Right cardiac atrium (tissue), 5 donors: ENCODE measurements around the gene TRNT1. TPM values are rescaled to one million over a fixed set of nuclear protein-coding genes. Genes with fewer than 3 reads are reported as not detected.

ENCODE experiments used
- ATAC-seq, 2 donors: fragments of 200-7000 bp; cut with Tn5 transposase; one replicate each; pipeline versions ENCODE4 v1.8.0 to v1.9.1; 2020; ENCODE audit warnings: moderate library complexity in 2 of 2, mild to moderate bottlenecking in 1 of 2
- DNase-seq, 3 donors: peaks; one replicate each; pipeline ENCODE4 v3.0.0-alpha.2; 2020
- H3K27ac ChIP-seq: one replicate; pipeline ENCODE4 v1.5.1; 2013; ENCODE audit warnings: mild to moderate bottlenecking, low read length, control low read depth, moderate library complexity
- H3K27me3 ChIP-seq: one replicate; pipeline ENCODE4 v1.6.1; 2013; ENCODE audit not compliant: control insufficient read depth, insufficient read depth
- H3K4me1 ChIP-seq: one replicate; pipeline ENCODE4 v1.6.1; 2013; ENCODE audit warnings: low read length; ENCODE audit not compliant: control insufficient read depth, insufficient read depth
- H3K4me3 ChIP-seq: one replicate; pipeline ENCODE4 v1.5.1; 2013; ENCODE audit warnings: low read length, control low read depth
- H3K9me3 ChIP-seq: one replicate; pipeline ENCODE4 v1.6.1; 2013; ENCODE audit warnings: low read length; ENCODE audit not compliant: control insufficient read depth
- WGBS: extraction: QIAGEN DNeasy Blood & Tissue Kit; methylation state at CpG from one replicate; pipeline ENCODE4 v1.1.7; 2013; 5-methylcytosine and 5-hydroxymethylcytosine counted together
- intact Hi-C, 4 donors: fragments of 100-400 bp; cut with DNase I; formaldehyde crosslinking; loops; one replicate each; pipeline versions ENCODE4 v1.11.0 to v1.14.0; 2022 to 2023
- long read RNA-seq, 4 donors: library from polyadenylated mRNA; unstranded; transcript quantifications; one replicate each; pipeline ENCODE4 v2.0.0, GENCODE V29; 2020 to 2021
- polyA plus RNA-seq: library from polyadenylated mRNA; stranded (reverse); fragments of 200-250 nt; gene quantifications from one replicate; pipeline ENCODE4 v1.2.3, GENCODE V29; 2013
- total RNA-seq, 4 donors: library from RNA; stranded (reverse); fragmentation: NEBNext Ultra II Directional; extraction: Animal tissue kit (Norgen Biotek cat#: 25700); gene quantifications; one replicate each; pipeline ENCODE4 v1.2.1, GENCODE V29; 2021
- donor health status: healthy with polysubstance abuse.
- donor health status: DM: no; HTN: yes; CAD: no.
- donor health status: DM: no; HTN: no; CAD: no.
- donor health status: DM: no; HTN: yes; CAD: no; lungs with severe emphysema.
- donor health status: DM: yes; HTN: yes; CAD: no.

The TRNT1 gene
- 10 to 100 TPM; 11.1 to 19.3 (median 16.5) TPM for total RNA-seq
- 10.4 TPM for polyA plus RNA-seq
- long read RNA-seq, donor 1, transcript TRNT1-201 (8 exons, 2,276 nt), result major isoform, 27 of 37 reads
- long read RNA-seq, donor 1, partial matches to known transcripts, result 4 of 37 reads
- long read RNA-seq, donor 1, other reads (novel, unspliced or antisense), result 4 of 37 reads
- long read RNA-seq, donor 2, transcript TRNT1-201 (8 exons, 2,276 nt), result major isoform, 11 of 15 reads
- long read RNA-seq, donor 2, partial matches to known transcripts, result 2 of 15 reads
- long read RNA-seq, donor 2, other reads (novel, unspliced or antisense), result 2 of 15 reads
- long read RNA-seq, donor 3, transcript TRNT1-203 (3 exons, 976 nt), result minor isoform, 9 of 92 reads
- long read RNA-seq, donor 3, transcript TRNT1-201 (8 exons, 2,276 nt), result major isoform, 56 of 92 reads
- long read RNA-seq, donor 3, partial matches to known transcripts, result 7 of 92 reads
- long read RNA-seq, donor 3, other reads (novel, unspliced or antisense), result 18 of 92 reads
- long read RNA-seq, donor 4, transcript TRNT1-201 (8 exons, 2,276 nt), result major isoform, 6 of 8 reads
- long read RNA-seq, donor 4, partial matches to known transcripts, result 0 of 8 reads
- long read RNA-seq, donor 4, other reads (novel, unspliced or antisense), result 1 of 8 reads

DNA sequence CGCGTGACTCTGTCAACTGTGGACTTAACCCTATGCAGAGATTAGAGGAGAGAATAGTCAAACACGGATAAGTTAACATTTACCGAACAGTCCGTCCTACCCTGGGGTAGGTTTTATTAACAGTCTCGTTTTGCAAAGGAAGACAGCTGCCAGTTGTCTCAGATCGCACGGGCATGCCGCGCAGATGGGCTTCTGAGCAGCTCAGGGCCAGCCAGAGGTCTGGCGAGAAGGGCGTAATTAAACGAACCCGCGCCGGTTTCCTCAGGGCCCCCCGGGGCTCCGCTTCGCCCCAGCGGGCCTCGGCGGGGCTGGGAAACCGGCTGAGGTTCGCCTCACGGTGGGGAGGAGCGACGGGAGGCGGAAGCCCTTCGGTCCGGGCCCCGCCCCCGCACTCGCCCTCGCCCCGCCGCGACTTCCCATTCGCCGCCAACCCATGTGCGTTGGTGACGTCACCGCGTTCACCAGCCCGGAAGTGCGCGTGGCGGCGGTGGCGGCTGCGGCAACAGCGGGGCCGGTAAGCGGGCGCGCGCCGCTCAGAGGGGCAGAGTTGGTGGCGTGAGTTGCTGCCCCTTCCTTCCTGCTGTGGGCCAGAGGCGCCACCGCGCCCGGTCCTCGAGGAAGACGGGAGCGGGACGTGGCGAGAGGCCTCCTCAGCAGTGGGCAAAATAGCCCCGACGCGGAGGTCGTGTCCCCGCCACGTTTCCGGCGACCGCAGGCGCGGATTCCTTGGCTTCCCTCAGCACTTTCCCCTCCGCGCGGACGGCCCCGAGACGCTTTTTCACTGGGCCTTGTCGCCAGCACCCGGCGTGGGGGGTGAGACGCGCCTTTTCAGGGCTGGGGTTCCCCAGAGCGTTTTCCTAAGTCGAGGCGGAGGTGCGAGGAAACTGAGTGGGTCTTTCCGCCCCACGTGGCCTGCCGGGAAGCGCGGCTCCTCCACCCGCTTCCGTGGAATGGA lies at the start of gene TRNT1:
Gene TRNT1, plus strand, starts transcription at position 464 of the 955 bp plus-strand sequence. CDS start 2,101 bp downstream, outside the sequence.
- intact Hi-C loops, result no loop called here

DNA sequence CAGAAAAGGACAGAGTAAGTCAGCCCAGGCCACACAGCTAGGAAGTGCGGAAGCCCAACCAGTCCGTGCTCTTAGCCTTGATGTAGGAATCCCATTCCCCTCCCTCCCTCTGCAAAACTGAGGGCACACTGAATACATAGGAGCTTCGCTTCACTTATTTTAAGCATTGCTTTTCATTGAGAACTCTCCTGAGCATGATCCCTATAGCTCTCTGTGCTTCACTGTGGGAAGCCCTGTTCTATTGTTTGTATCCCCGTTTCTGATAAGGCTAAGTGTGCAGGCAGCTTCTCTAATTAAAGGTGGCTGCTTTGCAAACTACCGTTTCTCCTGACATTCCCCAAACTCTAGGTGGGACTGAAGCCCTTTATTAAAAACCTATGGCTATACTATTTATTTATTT lies 46.4 kb upstream of the TRNT1 start:
- Histone ChIP-seq H3K9me3 (no peaks in the 10 kb centered on the region), H3K27ac (no peak overlapping the region), H3K4me3 (no peak overlapping the region), H3K27me3 (no peaks in the 10 kb centered on the region), H3K4me1 (no peaks in the 10 kb centered on the region)
- ATAC-seq (no peak), DNase-seq (no peak)
- WGBS, result 58% methylated on average over 5 of the region's 5 CpGs
- intact Hi-C loops, result no loop called here

More for the DNA sequence above, at the start of gene TRNT1:
- ATAC-seq (peak; percentile 99), DNase-seq (peak; percentile 97 to 99 (median 98))
- no peaks in the 10 kb centered on the region for H3K9me3 ChIP-seq
- peak within 1 kb of the TSS; percentile 85 for H3K27ac ChIP-seq
- under 1% methylated on average over 100 of the region's 100 CpGs for WGBS
- peak within 1 kb of the TSS; percentile 65 for H3K4me3 ChIP-seq
- H3K27me3 ChIP-seq, result no peaks in the 10 kb centered on the region
- no peaks in the 10 kb centered on the region for H3K4me1 ChIP-seq

DNA sequence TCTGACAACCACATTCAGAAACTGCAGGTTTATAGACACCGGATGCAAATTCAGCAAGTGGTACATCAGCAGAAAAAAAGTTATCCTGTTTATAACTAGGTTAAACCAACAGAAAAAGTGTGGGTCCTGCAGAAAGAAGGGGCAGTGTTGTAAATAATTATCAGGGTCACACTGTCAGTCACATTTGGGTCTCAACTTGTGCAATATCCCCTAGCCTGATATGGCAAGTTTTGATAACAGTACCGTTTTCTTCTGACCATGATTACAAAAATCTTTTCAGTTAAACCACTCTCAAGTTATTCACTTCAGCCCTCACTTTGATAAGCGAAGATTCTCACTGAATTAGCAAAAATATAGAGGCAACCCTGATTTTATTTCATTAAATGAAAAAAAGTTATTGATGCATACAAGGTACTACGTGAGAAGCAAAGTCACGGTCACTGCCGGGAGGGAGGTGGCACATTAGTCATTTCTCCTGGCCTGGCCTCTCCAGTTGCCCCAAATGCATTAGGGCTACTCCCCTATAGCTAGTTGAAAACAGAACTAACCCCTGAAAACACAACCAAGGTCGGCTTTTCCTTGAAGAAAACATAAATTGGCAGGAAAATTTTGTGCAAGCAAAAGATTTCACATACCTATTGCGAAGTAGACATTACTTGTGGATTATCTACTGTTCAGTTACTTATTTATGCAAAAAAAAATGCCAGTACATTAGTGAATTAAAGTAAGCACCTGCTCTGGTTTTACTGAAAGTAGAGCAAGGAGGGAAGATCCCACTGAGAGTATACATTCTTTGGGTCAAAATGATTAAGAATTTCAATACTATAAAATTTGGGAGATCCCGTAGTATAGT lies 45.1 kb upstream of the TRNT1 start:
- Histone ChIP-seq H3K9me3 (no peaks in the 10 kb centered on the region), H3K27ac (no peak overlapping the region), H3K4me3 (no peak overlapping the region), H3K27me3 (no peaks in the 10 kb centered on the region), H3K4me1 (no peaks in the 10 kb centered on the region)
- DNase-seq (no peak), ATAC-seq (no peak)
- intact Hi-C loops, result no loop called here
- WGBS, result 79% methylated on average over 9 of the region's 9 CpGs

DNA sequence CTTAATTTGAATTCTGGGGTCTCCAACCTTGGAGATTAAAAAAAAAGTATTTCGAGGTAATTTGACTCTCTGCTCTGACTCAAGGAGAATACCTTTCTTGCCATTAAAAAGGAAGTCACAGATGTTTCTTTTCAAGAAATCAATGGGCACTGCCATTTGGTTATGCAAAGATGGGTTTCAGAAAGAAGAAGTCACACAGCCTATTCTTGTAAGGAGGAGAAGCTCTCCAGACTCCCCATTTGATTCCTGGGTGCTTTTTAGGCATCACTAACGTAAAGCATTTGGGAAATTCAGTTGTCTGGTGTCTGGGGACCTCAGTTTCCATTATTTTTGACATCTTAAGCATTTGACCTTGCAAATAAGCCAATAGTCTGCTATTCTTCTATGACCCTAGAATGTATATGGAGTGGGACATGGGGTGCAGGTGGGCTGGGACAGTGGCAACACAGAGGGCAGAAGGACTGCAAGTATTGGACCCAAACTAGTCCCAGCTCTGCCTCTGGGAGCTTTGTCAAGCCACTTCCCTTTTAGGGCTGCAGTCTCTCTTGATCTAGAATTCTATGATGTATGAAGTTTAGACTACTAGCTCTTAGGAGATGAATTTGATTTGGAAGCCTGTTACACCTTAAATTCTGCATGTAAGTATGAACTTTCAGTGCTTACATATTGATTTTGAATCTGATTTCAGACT lies 44.4 kb upstream of the TRNT1 start:
- no peak overlapping the region for H3K4me3 ChIP-seq
- intact Hi-C loops, result no loop called here
- ATAC-seq, result no peak
- H3K9me3 ChIP-seq, result no peaks in the 10 kb centered on the region
- 80% methylated on average over 2 of the region's 2 CpGs for WGBS
- H3K27ac ChIP-seq, result no peak overlapping the region
- H3K4me1 ChIP-seq, result no peaks in the 10 kb centered on the region
- no peaks in the 10 kb centered on the region for H3K27me3 ChIP-seq
- DNase-seq, result no peak

DNA sequence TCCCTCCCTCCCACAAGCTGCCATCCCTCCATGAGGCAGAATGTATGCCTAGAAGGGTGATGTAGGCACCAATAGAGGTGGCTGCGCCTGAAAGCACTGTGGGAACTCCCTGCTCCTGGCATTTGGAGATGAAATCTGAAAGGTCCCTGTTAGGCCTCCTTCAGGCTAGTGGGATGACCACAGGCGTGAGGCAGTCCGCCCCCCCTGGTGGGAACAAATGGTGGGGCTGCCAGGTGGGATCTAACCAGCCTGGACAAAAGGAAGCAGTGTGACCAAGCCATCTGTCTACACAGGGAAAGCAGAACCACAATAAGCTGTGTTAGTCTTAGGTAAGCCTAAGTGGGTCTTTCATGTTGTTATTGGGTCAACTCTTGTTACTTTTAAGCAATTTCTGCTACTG lies 41.9 kb upstream of the TRNT1 start:
- WGBS, result 93% methylated on average over 3 of the region's 3 CpGs
- no peak for DNase-seq
- no peak overlapping the region for H3K27ac ChIP-seq
- H3K4me3 ChIP-seq, result no peak overlapping the region
- H3K4me1 ChIP-seq, result no peaks in the 10 kb centered on the region
- intact Hi-C loops, result no loop called here
- no peaks in the 10 kb centered on the region for H3K27me3 ChIP-seq
- no peaks in the 10 kb centered on the region for H3K9me3 ChIP-seq
- ATAC-seq, result no peak

DNA sequence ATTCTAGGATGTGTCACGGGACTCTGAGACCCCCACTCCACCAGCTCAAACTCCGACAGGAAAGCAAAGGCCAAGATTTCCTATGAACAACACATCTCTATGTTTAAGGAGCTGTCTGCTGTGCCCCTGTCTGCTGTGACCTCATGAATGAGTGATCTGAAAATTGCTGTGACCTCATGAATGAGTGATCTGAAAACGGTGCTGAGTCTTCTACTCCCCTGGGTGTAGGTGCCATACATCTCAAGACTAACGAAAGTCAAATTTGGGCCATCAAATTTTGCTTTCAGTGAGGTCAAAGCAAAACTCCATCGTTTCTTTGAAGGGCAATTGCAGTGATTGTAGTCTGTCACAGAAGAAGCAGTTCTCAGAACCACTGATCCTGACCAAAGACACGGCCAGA lies 41.0 kb upstream of the TRNT1 start:
- Histone ChIP-seq H3K9me3 (no peaks in the 10 kb centered on the region), H3K27ac (no peak overlapping the region), H3K4me1 (no peaks in the 10 kb centered on the region), H3K27me3 (no peaks in the 10 kb centered on the region), H3K4me3 (no peak overlapping the region)
- ATAC-seq, result no peak
- intact Hi-C loops, result no loop called here
- no peak for DNase-seq
- WGBS, result 76% methylated on average over 6 of the region's 6 CpGs

DNA sequence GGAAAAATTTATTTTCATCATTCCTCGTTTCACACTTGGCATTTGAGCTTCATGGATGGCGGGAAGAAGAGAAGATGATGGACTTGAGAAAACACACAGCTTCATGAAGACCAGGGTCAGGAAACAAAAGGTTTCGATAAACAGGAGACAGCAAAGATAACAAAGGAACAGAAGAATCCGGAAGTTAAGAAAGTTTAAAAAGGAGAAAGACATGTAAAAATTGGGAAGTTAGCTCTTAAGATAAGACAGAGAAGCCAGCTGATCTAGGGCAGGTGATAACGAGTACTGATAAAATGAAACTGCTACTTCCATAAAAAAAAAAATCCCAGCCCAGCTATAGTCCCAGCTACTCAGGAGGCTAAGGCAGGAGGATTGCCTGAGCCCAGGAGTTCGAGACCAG lies 40.5 kb upstream of the TRNT1 start:
- no peaks in the 10 kb centered on the region for H3K27me3 ChIP-seq
- ATAC-seq (no peak), DNase-seq (no peak)
- no peak overlapping the region for H3K27ac ChIP-seq
- H3K4me1 ChIP-seq, result no peaks in the 10 kb centered on the region
- no peaks in the 10 kb centered on the region for H3K9me3 ChIP-seq
- 50% methylated on average over 6 of the region's 6 CpGs for WGBS
- intact Hi-C loops, result no loop called here
- H3K4me3 ChIP-seq, result no peak overlapping the region

DNA sequence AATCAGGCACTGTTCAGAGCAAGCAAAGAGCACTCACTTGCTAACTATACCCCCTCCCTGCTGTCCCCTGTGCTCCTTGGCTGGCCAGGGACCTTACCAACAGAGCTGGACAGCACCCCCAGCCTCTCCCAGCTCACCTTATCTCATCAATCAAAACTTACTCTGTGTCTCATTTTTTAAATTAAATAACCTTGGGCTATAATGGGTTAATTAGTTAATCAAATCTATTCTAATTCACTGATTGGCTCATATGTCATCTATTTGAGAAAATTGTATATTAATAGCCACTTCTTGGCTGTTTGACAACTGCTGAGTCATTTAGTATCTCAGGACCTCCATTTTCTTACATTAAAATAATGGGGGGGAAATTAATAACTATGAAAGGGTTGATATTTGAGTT lies 39.5 kb upstream of the TRNT1 start:
- no peaks in the 10 kb centered on the region for H3K27me3 ChIP-seq
- no peak overlapping the region for H3K27ac ChIP-seq
- no peaks in the 10 kb centered on the region for H3K9me3 ChIP-seq
- intact Hi-C loops, result no loop called here
- no peaks in the 10 kb centered on the region for H3K4me1 ChIP-seq
- H3K4me3 ChIP-seq, result no peak overlapping the region
- DNase-seq (no peak), ATAC-seq (no peak)

DNA sequence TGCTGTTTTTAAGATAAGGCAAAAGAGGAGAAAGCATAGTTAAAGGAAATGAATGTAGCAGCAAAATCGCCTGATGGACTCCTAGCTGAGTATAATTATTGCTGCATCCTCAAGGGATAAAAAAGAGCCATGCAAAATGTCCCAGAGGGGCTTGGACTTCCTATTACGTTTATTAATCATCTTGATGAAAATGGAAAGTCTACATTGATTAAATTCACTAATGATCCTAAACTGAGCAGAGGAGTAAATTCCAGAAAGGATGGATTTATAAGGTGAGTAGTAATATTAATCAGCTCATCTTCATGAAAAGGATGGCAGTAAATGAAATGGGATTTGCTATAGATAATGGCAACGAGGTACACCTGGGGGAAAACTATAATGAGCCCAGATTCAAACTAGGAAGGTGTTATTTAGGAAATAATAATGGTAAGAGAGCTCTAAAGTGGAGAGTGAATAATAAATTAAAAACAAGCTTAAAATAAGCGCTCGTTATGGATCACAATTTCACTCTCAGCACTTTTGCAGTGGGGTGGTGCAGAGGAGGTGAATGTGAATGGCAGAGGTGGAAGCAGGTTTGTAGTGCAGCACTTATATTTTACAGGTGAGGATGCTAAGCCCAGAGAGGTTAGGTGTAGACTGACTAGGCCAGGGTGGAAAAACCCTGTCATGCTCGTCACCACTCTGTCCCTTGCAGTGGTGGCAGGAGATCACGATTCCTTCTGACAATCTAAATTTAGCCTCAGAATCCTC lies 38.8 kb upstream of the TRNT1 start:
- intact Hi-C loops, result no loop called here
- ATAC-seq, result no peak
- WGBS, result 59% methylated on average over 7 of the region's 7 CpGs
- H3K4me1 ChIP-seq, result no peaks in the 10 kb centered on the region
- no peak overlapping the region for H3K27ac ChIP-seq
- H3K9me3 ChIP-seq, result no peaks in the 10 kb centered on the region
- no peak for DNase-seq
- H3K4me3 ChIP-seq, result no peak overlapping the region
- H3K27me3 ChIP-seq, result no peaks in the 10 kb centered on the region
